HG02571 (cell line): ENCODE data around the gene ADRB2.
A peak's percentile ranks its signal among the peaks of the same experiment; 100 is the strongest.
"Not testable (repeated sequence)": the region's sequence is repeated elsewhere in the genome, so short reads cannot be mapped to it uniquely, and the experiment has no call there.

Experiments
- ATAC-seq: cut with Tn5 transposase; IDR thresholded peaks from one replicate; pipeline ENCODE4 v1.9.1; 2021; ENCODE audit warnings: mild to moderate bottlenecking, moderate library complexity; ENCODE audit not compliant: unreplicated experiment

The ADRB2 gene

DNA sequence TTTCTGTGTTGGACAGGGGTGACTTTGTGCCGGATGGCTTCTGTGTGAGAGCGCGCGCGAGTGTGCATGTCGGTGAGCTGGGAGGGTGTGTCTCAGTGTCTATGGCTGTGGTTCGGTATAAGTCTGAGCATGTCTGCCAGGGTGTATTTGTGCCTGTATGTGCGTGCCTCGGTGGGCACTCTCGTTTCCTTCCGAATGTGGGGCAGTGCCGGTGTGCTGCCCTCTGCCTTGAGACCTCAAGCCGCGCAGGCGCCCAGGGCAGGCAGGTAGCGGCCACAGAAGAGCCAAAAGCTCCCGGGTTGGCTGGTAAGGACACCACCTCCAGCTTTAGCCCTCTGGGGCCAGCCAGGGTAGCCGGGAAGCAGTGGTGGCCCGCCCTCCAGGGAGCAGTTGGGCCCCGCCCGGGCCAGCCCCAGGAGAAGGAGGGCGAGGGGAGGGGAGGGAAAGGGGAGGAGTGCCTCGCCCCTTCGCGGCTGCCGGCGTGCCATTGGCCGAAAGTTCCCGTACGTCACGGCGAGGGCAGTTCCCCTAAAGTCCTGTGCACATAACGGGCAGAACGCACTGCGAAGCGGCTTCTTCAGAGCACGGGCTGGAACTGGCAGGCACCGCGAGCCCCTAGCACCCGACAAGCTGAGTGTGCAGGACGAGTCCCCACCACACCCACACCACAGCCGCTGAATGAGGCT lies at the start of gene ADRB2:
Gene ADRB2 (plus strand): TSS at position 559 of the 686 bp plus-strand sequence. CDS start 221 bp downstream, outside the sequence.
- peak; percentile 98 for ATAC-seq

GRCh38 chr5:148776780-148777179 lies 49.6 kb upstream of the ADRB2 start:
- no peak for ATAC-seq

DNA sequence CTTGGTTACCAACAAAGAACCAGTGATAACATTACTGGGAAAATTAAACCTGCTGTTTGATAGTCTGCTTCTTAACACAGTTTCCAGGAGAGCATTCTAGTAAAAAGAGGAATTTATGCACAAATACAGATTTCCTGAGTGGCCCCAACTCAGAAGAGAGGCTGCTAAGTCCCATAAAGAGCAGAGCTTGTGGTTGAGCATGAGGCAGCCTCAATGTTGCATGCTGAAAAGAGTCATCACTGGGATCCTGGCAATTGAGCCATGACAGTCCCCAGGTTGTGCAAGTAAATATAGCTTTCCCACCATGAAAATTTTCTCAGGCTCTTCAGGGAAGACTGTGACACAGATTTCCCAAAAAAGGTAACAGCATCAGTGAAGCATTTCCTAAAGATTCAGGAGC lies 47.5 kb upstream of the ADRB2 start:
- no peak for ATAC-seq

DNA sequence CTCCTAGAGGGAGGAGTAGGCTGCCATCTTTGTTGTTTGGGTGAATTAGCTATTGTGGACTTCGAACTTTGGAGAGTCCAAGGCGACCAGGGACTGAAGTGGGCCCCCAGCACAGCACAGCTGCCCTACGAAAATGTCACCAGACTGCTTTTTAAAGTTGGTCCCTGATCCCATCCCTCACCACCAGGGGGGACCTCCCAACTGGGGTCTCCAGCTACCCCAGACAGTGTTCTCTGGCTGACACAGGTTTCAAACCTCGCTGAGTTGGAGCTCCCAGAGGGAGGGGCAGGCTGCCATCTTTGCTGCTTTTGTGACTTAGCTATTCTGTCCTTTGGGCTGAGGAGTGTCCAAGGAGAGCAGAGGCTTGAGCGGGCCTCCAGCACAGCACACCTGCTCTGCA lies 45.7 kb upstream of the ADRB2 start:
- no peak for ATAC-seq

DNA sequence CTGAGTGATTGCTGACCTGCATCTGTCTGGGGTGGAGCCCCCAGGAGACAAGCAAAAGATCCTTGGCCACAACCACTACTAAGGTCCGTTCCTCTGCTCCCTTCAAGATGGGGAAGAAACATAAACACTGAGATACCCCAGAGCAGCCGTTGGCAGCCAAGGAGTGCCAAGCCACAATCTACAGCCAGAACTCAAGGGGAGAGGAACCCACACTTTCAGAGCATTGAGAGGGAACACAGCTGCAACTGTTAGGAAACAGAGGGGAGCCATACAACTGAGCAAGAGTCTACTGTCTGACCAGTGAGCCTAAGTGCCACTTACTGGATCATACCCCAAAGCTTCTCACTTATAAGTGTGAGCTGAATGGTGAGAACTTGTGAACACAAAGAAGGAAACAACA lies 44.6 kb upstream of the ADRB2 start:
- no peak for ATAC-seq

- no peak for ATAC-seq
Measured at GRCh38 chr5:148785223-148785622, 41.2 kb upstream of the ADRB2 start.

DNA sequence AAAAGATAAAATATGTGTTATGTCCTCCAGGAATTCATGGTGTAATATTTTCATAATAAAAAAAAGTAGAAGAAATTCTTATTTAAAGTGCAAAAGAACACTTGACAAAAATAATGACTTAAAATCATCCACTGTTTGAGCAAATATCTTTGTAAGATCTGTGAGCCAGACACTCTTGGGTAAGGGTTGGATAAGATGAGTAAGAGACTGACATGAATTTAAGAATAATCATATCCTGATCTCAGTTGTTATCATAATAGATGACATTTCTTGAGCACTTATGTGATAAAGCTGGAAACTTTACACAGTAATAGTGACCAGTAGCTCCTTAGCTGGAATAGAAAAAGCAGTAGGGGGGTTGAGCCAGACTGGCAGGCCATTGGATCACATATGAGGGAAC lies 40.0 kb upstream of the ADRB2 start:
- no peak for ATAC-seq

DNA sequence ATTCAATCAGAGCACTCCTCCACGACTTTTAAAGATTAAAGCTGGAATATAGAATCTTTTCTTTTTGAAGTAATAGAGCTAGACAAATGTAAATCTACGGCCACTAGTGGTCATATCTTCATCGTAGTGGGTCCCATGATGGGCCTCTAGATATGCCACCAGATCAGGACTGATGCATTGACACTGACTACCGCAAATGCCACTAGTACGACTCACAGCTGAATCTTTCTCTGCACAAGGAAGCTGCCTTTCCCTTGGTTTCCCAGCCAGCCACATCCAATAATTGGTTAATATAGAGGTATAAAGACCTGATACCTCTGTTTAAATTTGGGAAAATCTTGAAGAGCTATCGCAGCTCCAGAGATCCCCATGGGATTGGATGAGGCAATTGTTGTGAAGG lies 37.8 kb upstream of the ADRB2 start:
- ATAC-seq, result no peak

- peak; percentile 20 for ATAC-seq
Measured at GRCh38 chr5:148790545-148791333, 35.7 kb upstream of the ADRB2 start.

DNA sequence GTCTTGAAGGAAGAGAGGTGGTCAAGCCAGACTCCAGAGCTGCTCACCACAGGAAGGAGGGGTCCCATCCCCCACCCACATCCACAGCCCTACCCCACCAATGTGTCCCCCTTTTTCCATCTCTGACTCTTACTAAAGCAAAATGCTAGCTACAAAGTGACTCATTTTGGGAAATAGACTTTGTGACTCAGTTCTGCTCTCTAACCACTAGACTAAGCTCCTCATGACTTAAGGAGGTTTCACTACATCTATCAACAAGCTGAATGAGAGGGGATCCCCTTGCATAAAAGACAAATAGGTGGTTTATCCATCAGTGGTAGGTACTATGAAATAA lies 35.1 kb upstream of the ADRB2 start:
- ATAC-seq, result peak; percentile 96

GRCh38 chr5:148791696-148792095 lies 34.7 kb upstream of the ADRB2 start:
- ATAC-seq, result no peak

GRCh38 chr5:148792744-148793143 lies 33.7 kb upstream of the ADRB2 start:
- ATAC-seq, result no peak

- no peak for ATAC-seq
Measured at GRCh38 chr5:148793261-148793660, 33.1 kb upstream of the ADRB2 start.

DNA sequence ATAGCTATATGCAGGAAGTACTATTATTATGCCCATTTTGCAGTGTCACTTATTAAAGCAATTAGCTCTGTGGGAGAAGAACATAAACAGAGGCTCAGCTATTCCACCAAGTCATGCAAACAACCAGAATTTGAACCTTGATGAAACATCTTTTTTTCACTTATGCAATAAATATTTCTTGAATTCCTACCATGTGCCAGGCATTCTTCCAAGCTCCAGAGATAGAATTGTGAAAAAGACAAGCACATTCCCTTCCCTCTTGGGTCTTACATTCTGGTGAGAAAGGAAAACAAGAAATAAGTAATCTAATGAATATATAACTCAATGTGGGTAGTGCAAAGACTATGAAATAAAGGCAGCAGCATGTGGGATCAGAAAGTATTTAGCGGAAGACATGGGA lies 32.1 kb upstream of the ADRB2 start:
- no peak for ATAC-seq

GRCh38 chr5:148794729-148795561 lies 31.5 kb upstream of the ADRB2 start:
- ATAC-seq, result no peak

DNA sequence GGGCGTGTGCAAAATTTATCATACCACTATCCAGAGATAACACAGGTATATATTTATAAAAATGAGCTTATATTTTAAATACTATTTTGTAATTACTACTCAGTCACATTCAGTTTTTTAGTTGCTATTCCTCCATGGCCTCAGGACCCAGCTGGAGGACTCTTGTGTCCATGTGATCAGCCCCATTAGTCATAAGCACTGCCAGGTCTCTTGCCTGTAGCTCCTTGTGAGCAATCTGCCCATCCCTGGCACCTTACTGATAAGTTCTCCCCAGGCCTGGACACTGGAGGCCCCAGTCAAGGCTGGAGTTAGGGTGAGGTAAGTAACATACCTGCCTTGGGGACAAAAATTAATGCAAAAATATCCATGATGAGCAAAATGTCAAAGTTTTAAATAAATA lies 29.5 kb upstream of the ADRB2 start:
- ATAC-seq, result no peak

- no peak for ATAC-seq
Measured at GRCh38 chr5:148798786-148799185, 27.6 kb upstream of the ADRB2 start.

- ATAC-seq, result no peak
Measured at GRCh38 chr5:148799737-148800527, 26.5 kb upstream of the ADRB2 start.

DNA sequence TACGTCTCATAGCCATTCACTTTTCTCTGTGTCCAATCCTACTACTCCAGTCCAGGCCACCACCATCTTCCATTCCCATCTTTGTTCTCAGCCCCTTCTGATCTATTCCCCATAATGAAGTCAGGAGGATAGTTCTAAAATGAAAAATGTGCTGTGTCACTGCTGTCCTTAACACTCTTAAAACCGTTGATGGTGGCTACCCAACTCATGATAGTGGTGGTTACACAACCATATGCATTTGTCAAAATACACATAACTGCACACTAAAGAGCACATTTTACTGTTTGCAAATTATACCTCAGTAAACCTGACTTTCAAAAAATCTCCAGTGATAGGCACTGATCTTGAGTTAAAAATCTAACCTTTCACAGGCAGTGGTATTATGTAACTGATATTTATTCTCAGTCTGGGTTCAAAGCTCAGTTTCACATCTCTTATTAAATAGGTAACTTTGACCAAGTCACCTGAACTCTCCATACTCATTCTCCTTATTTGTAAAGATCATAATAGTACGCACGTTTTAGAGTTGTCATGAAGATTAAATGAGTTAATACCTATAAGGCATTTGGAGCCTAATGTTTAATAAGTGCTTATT lies 24.6 kb upstream of the ADRB2 start:
- ATAC-seq, result no peak

DNA sequence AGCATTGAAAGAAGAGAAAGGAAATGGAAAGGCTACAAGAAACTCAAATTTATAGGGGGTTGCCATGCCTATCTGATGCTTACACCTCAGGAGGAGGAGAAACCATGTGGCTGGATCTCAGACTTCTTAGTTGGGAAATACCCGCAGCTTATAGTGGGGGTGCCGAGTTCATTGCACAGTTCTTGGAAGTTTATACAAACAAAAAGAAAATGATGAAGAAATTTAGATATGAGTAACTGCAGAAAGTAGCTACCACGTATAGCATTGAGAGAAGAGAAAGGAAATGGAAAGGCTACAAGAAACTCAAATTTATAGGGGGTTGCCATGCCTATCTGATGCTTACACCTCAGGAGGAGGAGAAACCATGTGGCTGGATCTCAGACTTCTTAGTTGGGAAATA lies 23.0 kb upstream of the ADRB2 start:
- not testable (repeated sequence) for ATAC-seq

DNA sequence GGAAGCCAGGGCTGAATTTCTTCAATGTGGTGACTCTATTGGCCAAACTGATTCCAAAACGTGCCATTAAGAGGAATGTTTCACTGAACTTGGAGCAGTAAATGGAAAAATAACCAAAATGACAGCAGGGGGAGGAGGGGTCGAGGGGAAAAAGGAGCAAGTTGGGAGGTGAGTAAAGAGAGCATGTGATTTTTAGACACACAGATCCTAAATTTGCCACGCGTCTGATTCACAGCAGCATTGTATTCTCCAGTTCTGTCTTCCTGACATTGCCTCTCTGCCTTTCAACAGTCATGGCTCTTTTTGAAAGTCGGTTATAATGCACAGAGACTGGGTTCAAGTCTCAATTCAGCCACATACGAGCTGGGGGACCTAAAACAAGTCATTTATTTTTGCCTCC lies 22.0 kb upstream of the ADRB2 start:
- ATAC-seq, result no peak
